ENCODE measurements around the gene TFEC.
"Not testable (repeated sequence)": the region's sequence is repeated elsewhere in the genome, so short reads cannot be mapped to it uniquely, and the experiment has no call there.

The TFEC gene, protein sequence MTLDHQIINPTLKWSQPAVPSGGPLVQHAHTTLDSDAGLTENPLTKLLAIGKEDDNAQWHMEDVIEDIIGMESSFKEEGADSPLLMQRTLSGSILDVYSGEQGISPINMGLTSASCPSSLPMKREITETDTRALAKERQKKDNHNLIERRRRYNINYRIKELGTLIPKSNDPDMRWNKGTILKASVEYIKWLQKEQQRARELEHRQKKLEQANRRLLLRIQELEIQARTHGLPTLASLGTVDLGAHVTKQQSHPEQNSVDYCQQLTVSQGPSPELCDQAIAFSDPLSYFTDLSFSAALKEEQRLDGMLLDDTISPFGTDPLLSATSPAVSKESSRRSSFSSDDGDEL

DNA sequence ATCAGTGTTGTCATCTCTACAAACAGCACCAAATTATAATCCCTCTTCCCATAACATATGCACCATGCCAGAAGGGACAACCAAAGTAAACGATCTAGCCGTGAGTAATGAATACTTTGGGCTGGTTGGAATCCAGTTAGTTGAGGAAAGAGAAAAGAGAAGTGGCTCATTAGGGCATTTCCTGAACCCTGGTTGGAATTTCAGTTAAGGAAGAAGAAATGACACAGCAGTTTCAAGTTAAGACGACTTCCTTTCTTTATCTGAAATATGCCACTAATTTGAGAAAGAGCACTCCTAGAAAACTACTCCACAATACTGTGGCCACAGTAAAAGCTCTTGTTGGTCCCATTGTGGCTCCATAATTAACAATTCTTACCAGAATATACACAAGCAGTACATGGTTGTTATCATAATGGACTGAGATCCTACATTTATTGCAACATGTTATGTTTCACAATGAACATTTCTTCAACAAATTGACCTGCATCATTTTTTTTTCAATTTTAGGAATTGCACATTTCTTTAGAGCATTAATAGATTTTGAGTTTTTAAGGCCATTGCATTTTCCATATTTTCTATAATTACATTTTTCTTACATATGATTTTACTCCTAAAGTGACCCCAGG lies at the start of gene TFEC:
TSS of gene TFEC (minus strand) at position 113 of the 626 bp plus-strand sequence. CDS start 46,322 bp downstream, outside the sequence.
- DNase-seq (ENCODE audit: low read depth) = no peak

- no peak for DNase-seq (ENCODE audit: low read depth)
These were observed 45.0 kb upstream of the TFEC start for GRCh38 chr7:116075351-116076145.

DNA sequence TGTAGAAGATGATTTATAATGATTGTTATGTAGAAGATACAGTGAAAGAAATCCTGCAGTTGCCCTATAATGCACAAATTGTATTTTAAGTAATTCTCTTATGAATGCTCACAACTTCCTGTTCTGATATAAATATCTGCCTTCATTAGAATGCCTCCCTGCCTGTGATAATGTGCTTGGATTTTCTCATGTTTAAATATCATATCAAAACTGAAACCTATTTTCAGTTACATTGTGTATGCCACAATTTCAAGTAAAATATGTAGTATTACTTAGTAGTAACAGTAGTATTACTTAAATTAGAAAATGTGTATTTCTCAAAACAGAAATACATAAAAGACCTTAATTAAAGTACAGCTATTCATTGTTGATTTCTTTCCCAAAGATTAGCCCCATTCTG lies 41.1 kb upstream of the TFEC start:
- DNase-seq (ENCODE audit: low read depth) = no peak

DNA sequence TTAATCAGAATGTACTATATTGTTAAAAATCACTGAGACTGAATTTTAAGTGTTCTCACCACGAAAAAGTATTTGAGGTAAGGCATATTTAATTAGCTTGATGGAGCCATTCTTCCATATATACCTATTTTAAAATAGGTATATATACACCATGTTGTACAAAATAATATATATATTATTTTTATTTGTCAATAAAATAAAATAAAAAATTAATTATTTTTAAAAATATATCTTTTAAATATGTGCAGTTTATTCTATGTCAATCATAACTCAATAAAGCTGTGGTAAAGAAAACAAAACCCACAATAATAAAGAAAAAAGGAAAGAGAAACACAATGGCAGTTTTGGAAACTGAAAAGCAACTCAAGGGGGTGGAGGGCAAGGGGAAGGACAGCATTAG lies 33.6 kb upstream of the TFEC start:
- DNase-seq (ENCODE audit: low read depth) = no peak

DNA sequence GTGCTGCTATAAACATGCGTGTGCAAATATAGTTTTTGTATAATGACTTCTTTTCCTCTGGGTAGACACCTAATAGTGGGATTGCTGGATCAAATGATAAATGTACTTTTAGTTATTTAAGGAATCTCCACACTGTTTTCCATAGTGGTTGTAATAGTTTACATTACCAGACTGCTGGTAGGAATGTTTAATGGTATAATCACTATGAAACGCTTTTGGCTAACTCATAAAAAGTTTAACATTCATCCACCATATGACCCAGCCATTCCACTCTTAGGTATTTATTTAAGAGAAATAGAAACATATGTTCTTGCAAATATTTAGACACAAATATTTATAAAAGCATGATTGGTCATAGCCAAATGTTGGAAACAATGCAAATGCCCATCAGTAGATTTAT lies 32.1 kb upstream of the TFEC start:
- DNase-seq (ENCODE audit: low read depth) = no peak

GRCh38 chr7:116052006-116052405 lies 21.4 kb upstream of the TFEC start:
- no peak for DNase-seq (ENCODE audit: low read depth)

GRCh38 chr7:116047261-116047660 lies 16.7 kb upstream of the TFEC start:
- DNase-seq (ENCODE audit: low read depth) = not testable (repeated sequence)

DNA sequence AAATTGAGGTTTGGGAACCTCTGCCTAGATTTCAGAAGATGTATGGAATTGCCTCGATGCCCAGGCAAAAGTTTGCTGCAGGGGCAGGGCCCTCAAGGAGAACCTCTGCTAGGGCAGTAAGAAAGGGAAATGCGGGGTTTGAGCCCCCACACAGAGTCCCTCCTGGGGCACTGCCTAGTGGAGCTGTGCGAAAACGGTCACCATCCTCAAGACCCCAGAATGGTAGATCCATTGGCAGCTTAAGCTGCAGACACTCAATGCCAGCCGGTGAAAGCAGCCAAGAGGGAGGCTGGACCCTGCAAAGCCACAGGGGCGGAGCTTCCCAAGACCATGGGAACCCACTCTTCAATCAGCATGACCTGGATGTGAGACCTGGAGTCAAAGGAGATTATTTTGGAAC lies 15.0 kb upstream of the TFEC start:
- no peak for DNase-seq (ENCODE audit: low read depth)

- DNase-seq (ENCODE audit: low read depth) = no peak
These were observed 11.1 kb upstream of the TFEC start for GRCh38 chr7:116041615-116042014.

DNA sequence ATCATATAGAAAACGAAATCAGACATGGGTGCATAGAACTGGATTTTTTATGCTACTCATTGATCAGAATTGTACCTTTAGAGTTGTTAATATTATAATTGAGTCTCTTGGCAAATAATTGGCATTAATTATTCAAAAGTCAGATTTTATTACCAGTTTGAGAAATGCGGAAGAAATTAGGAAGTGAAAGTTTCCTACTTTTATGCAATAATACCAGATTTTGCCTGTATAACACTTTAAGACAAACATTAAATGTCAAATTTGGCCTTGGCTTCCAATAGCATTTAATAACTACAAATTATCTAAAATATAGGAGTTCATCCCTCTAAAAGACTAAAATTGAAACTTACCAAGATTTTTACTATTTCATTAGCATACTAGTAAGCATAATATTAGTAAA lies 6.8 kb upstream of the TFEC start:
- no peak for DNase-seq (ENCODE audit: low read depth)

DNA sequence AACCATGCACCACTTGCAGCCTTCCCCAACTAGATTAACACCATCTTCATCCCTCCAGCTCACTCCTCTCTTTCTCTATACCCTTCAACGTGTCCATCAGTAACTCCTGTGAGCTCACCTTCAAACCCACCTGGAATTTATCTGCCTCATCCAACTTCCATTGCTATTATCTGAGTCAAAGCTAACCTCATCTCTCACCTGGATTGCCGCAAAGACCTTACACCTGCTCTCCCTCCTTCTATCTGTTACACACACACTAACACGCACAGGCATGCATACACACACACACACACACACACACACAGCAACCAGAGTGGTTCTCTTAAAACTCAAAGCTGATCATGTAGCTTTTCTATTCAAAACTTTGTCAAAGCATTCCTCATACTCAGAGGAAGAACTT lies 3.8 kb upstream of the TFEC start:
- DNase-seq (ENCODE audit: low read depth) = no peak

DNA sequence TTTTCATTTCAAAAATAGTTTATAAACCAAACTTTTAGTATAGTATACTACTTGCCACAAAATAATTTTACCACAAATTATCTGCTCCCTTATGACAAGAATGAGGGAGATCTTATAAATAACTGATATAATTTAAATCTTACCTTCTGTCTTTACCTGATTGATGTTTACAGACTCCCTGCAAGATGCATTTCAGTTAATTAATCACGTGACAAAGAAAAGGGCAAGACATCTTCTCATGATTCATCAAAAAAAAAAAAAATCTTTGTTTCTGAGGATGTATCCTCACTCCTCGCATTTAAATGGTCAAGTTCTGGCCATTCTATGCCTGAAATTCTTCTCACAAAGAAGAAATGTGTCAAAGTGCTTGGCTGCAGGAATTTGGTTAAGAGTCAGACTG lies 2.3 kb upstream of the TFEC start:
- no peak for DNase-seq (ENCODE audit: low read depth)

GRCh38 chr7:116028787-116029186 lies 1.8 kb downstream of the TFEC start:
- DNase-seq (ENCODE audit: low read depth) = no peak

GRCh38 chr7:116027786-116028185 lies 2.8 kb downstream of the TFEC start:
- no peak for DNase-seq (ENCODE audit: low read depth)

- DNase-seq (ENCODE audit: low read depth) = no peak
These were observed 5.4 kb downstream of the TFEC start for GRCh38 chr7:116024826-116025809.

DNA sequence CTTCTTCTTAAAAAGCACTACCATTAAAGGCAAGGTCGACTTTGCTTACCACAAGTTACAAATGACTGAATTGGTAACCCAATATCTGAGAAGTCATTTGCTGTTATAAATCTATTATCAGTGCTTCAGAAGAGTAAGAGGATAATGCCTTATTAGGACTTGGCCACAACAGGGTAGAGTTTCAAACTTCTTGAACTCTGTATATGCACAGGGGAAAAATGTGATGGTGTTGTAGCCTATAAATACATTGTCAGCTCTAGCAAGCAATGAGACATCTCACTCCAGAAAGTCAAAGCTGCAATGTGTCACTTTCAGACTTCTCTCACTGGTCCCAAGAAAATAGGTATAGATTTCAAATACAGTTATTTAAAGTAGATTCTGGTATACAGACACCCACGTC lies 9.3 kb downstream of the TFEC start:
- no peak for DNase-seq (ENCODE audit: low read depth)

DNA sequence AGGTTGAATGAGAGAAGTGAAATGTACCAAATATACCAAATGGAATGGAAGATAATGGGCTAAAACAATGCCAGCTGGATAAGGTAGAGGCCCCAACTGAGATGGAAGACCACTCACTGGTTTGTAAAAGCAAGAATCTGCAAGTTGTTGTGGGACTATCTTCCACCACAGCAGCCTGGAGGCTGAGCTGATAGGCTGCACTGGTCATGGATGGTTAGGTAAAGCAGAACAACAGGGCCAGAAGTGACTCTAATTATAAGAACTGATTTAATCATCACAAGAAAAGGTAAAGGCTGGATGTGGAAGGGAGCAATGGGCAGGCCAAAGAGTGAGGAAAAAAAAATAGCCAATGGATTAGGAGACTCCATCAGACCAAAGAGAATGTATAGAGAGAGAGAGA lies 11.8 kb downstream of the TFEC start:
- DNase-seq (ENCODE audit: low read depth) = no peak

DNA sequence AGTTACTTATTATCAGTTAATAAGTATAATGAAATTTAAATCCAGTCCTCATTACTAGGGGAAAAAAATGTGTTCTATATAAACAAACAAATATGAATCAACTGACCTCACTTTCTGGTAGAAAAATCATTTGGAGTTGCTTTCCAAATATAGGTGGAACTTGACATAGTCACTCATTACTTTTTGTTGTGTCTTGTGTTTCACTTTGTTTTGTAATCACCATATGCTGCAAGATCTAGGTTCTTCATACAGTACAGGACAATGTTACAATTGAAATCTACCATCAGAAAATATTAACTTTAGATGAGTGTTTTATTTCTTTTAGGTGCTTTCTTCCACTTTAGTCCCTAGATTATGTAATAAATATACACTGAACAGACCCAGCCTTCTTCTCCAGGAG lies 16.9 kb downstream of the TFEC start:
- no peak for DNase-seq (ENCODE audit: low read depth)

GRCh38 chr7:116011584-116011983 lies 19.0 kb downstream of the TFEC start:
- no peak for DNase-seq (ENCODE audit: low read depth)

DNA sequence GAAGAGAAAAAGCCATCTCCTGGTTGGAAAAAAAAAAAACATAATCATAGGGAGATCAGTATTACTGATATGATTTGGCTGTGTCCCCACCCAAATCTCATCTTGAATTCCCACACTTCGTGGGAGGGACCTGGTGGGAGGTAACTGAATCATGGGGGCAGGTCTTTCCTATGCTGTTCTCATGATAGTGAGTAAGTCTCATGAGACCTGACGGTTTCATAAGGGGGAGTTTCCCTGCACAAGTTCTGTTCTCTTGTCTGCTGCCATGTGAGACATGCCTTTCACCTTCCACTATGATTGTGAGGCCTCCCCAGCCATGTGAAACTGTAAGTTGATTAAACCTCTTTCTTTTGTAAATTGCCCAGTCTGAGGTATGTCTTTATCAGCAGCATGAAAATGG lies 25.8 kb downstream of the TFEC start:
- not testable (repeated sequence) for DNase-seq (ENCODE audit: low read depth)

GRCh38 chr7:115997221-115997620 lies 33.3 kb downstream of the TFEC start:
- no peak for DNase-seq (ENCODE audit: low read depth)

DNA sequence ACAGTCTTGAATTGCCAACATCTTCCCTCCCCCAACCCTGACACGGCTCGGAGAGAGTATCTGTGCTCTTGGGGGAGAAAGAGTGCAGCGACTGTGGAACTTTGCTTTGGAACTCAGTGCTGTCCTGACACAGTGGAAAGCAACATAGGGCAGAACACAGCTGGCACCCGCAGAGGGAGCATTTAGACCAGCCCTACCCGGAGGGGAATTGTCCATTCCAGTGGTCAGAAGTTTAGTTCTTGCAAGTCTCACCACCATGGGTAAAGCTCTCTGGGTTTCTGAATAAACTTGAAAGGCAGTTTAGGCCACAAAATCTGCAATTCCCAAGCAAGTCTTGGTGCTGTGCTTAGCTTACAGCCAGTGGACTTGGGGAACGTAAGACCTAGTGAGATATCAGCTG lies 34.9 kb downstream of the TFEC start:
- no peak for DNase-seq (ENCODE audit: low read depth)
